Measurements from ENCODE around the gene ADRB2. TPM values are rescaled to one million over a fixed set of nuclear protein-coding genes. Genes with fewer than 3 reads are reported as not detected.

Gene ADRB2
- total and polyA plus RNA-seq, 2 of the 13 experiments (the other 11 are each of a cell fraction or from before 2014, with no cell fraction given): not detected

- H3K36me3 ChIP-seq (replicated peaks in 1 of 2; ENCODE audit: control insufficient read depth in 1 of 2, insufficient read depth in 2 of 2, low read length in 2 of 2): no peaks in the 10 kb centered on the region
- POLR2A ChIA-PET: no interaction called here
- in situ Hi-C loops (cut with HindIII; ENCODE audit: extremely low pct_ligation_motif_present, low pct_unique_long_range_greater_than_20kb) (no loop called here), intact Hi-C loops (cut with micrococcal nuclease; ENCODE audit: unreplicated experiment) (no loop called here)
- DNase-seq (ENCODE audit: low spot score) (no peak), FAIRE-seq (no peak), ATAC-seq (no peak)
- no peaks in the 10 kb centered on the region for H3K4me1 ChIP-seq (ENCODE audit: insufficient read depth, low read length)
- no peak overlapping the region for H3K4me3 ChIP-seq (replicated peaks in 1 of 3; ENCODE audit: insufficient read depth in 1 of 3, low read depth in 2 of 3, low read length in 3 of 3)
- WGBS (ENCODE audit: low lambda C conversion rate): 5% methylated on average over 1 of the region's 1 CpG
- no TSS peak for BruUV-seq (replicated peaks)
- no peak overlapping the region for H2AFZ ChIP-seq (ENCODE audit: low read length)
- H3K27me3 ChIP-seq (ENCODE audit: control insufficient read depth in 1 of 2, insufficient read depth in 2 of 2, low read length in 2 of 2): no peaks in the 10 kb centered on the region; a peak in 1 of 5 replicates
- H3K9ac ChIP-seq (ENCODE audit: insufficient read depth, low read depth, low read length): no peak overlapping the region
- no peaks in the 10 kb centered on the region for H4K20me1 ChIP-seq (ENCODE audit: insufficient read depth, low read length)
- H3K9me3 ChIP-seq (ENCODE audit: low read length): no peaks in the 10 kb centered on the region
- CTCF ChIA-PET (ENCODE audit: low intra/inter-chr PET ratio, low total read pairs): no interaction called here
- H3K27ac ChIP-seq (ENCODE audit: extremely low read length, insufficient read depth, low read length): no peak overlapping the region
- no peaks in the 10 kb centered on the region for H3K79me2 ChIP-seq (ENCODE audit: insufficient read depth, low read length)
- TF ChIP-seq, protein P1, sequence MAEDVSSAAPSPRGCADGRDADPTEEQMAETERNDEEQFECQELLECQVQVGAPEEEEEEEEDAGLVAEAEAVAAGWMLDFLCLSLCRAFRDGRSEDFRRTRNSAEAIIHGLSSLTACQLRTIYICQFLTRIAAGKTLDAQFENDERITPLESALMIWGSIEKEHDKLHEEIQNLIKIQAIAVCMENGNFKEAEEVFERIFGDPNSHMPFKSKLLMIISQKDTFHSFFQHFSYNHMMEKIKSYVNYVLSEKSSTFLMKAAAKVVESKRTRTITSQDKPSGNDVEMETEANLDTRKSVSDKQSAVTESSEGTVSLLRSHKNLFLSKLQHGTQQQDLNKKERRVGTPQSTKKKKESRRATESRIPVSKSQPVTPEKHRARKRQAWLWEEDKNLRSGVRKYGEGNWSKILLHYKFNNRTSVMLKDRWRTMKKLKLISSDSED (CRISPR knock-in tag; IDR thresholded peaks at IDR 0.05): no peak
- no peak for TF ChIP-seq CENPT (CRISPR knock-in tag; IDR thresholded peaks at IDR 0.05; ENCODE audit: low read depth)
- no peak for TF ChIP-seq ZNF615 (CRISPR knock-in tag; IDR thresholded peaks at IDR 0.05; ENCODE audit: borderline replicate concordance)
- TF ChIP-seq, protein P2, sequence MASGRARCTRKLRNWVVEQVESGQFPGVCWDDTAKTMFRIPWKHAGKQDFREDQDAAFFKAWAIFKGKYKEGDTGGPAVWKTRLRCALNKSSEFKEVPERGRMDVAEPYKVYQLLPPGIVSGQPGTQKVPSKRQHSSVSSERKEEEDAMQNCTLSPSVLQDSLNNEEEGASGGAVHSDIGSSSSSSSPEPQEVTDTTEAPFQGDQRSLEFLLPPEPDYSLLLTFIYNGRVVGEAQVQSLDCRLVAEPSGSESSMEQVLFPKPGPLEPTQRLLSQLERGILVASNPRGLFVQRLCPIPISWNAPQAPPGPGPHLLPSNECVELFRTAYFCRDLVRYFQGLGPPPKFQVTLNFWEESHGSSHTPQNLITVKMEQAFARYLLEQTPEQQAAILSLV (CRISPR knock-in tag; IDR thresholded peaks at IDR 0.05; ENCODE audit: borderline replicate concordance): no peak
- TF ChIP-seq RFXAP (CRISPR knock-in tag; IDR thresholded peaks at IDR 0.05; ENCODE audit: borderline replicate concordance): no peak
- no peak for TF ChIP-seq POLR2AphosphoS2 (IDR thresholded peaks at IDR 0.05; ENCODE audit: low read depth, low read length)
- no peak for TF ChIP-seq ELF4 (CRISPR knock-in tag; IDR thresholded peaks at IDR 0.05; ENCODE audit: borderline replicate concordance)
- no peak for TF ChIP-seq KAT8 (CRISPR knock-in tag; IDR thresholded peaks at IDR 0.05)
- TF ChIP-seq ZNF230 (CRISPR knock-in tag; IDR thresholded peaks at IDR 0.05): no peak
- no peak for TF ChIP-seq ZNF207 (IDR thresholded peaks at IDR 0.05; ENCODE audit: borderline replicate concordance)
- no peak for TF ChIP-seq RCOR2 (CRISPR knock-in tag; IDR thresholded peaks at IDR 0.05)
- no peak overlapping the region for H3K4me2 ChIP-seq (ENCODE audit: low read depth, low read length)
Observed at GRCh38 chr5:148816782-148817181, 9.6 kb upstream of the ADRB2 start.

Measured in HepG2 (cell line).